Measurements from ENCODE around the gene LRMDA. TPM values are rescaled to one million over a fixed set of nuclear protein-coding genes. Genes with fewer than 3 reads are reported as not detected.

The LRMDA gene
- total and polyA plus RNA-seq, 7 donors: 1.0 to 5.7 (median 2.5) TPM

- no peak overlapping the region for H3K4me3 ChIP-seq
- H3K27me3 ChIP-seq (ENCODE audit: insufficient read depth in 3 of 3, low read length in 2 of 3): peaks cover 0 to 3% (median 1%) of the 10 kb centered on the region in 3 donors
- DNase-seq (no peak), ATAC-seq (no peak)
- no peaks in the 10 kb centered on the region for H3K4me1 ChIP-seq
- no peaks in the 10 kb centered on the region for H3K9me3 ChIP-seq
- no peak for TF ChIP-seq CTCF (IDR thresholded peaks at IDR 0.05)
- intact Hi-C loops (cut with DNase I): no loop called here
- H3K36me3 ChIP-seq (ENCODE audit: insufficient read depth in 1 of 2, low read depth in 1 of 2): no peaks in the 10 kb centered on the region
- 75 to 95% (median 86%) methylated on average over 1 of the region's 1 CpG for WGBS, 3 donors
- H3K27ac ChIP-seq: no peak overlapping the region
Observed at GRCh38 chr10:75540357-75540966, 109.0 kb downstream of the LRMDA start.

GRCh38 chr10:75540981-75541380 lies 109.6 kb downstream of the LRMDA start:
- 65 to 69% (median 65%) methylated on average over 4 of the region's 4 CpGs for WGBS, 3 donors

GRCh38 chr10:75541411-75541810 lies 110.0 kb downstream of the LRMDA start:
- H3K27ac ChIP-seq: no peak overlapping the region
- H3K4me1 ChIP-seq: no peaks in the 10 kb centered on the region
- no peak for DNase-seq
- 82 to 90% (median 85%) methylated on average over 2 of the region's 2 CpGs for WGBS, 3 donors
- TF ChIP-seq CTCF (IDR thresholded peaks at IDR 0.05): no peak
- no peak overlapping the region for H3K4me3 ChIP-seq
- intact Hi-C loops (cut with DNase I): no loop called here
- peaks cover 0 to 3% (median 0%) of the 10 kb centered on the region in 3 donors for H3K27me3 ChIP-seq (ENCODE audit: insufficient read depth in 3 of 3, low read length in 2 of 3)
- no peaks in the 10 kb centered on the region for H3K9me3 ChIP-seq
- H3K36me3 ChIP-seq (ENCODE audit: insufficient read depth in 1 of 2, low read depth in 1 of 2): no peaks in the 10 kb centered on the region
- no peak for ATAC-seq

More at GRCh38 chr10:75540981-75541380, 109.6 kb downstream of the LRMDA start:
- Histone ChIP-seq H3K4me1 (no peaks in the 10 kb centered on the region), H3K27me3 (ENCODE audit: insufficient read depth in 3 of 3, low read length in 2 of 3) (peaks cover 0 to 3% (median under 1%) of the 10 kb centered on the region in 3 donors), H3K27ac (no peak overlapping the region), H3K36me3 (ENCODE audit: insufficient read depth in 1 of 2, low read depth in 1 of 2) (no peaks in the 10 kb centered on the region), H3K9me3 (no peaks in the 10 kb centered on the region), H3K4me3 (no peak overlapping the region)
- intact Hi-C loops (cut with DNase I): no loop called here
- no peak for TF ChIP-seq CTCF (IDR thresholded peaks at IDR 0.05)
- DNase-seq (no peak), ATAC-seq (no peak)

GRCh38 chr10:75542084-75542483 lies 110.7 kb downstream of the LRMDA start:
- Histone ChIP-seq H3K4me1 (no peaks in the 10 kb centered on the region), H3K27me3 (ENCODE audit: insufficient read depth in 3 of 3, low read length in 2 of 3) (peaks cover 0 to 3% (median 0%) of the 10 kb centered on the region in 3 donors), H3K4me3 (no peak overlapping the region), H3K27ac (no peak overlapping the region), H3K36me3 (ENCODE audit: insufficient read depth in 1 of 2, low read depth in 1 of 2) (no peaks in the 10 kb centered on the region), H3K9me3 (no peaks in the 10 kb centered on the region)
- WGBS, 3 donors: 67 to 77% (median 75%) methylated on average over 2 of the region's 2 CpGs
- no peak for TF ChIP-seq CTCF (IDR thresholded peaks at IDR 0.05)
- no peak for DNase-seq
- intact Hi-C loops (cut with DNase I): no loop called here
- ATAC-seq: no peak

- no peaks in the 10 kb centered on the region for H3K36me3 ChIP-seq (ENCODE audit: insufficient read depth in 1 of 2, low read depth in 1 of 2)
- ATAC-seq (peak; percentile 28 to 73 (median 70)), DNase-seq (peak; percentile 69)
- 25 to 45% (median 37%) methylated on average over 7 of the region's 7 CpGs for WGBS, 3 donors
- no peak overlapping the region for H3K27ac ChIP-seq
- H3K9me3 ChIP-seq: no peaks in the 10 kb centered on the region
- TF ChIP-seq CTCF (IDR thresholded peaks at IDR 0.05): no peak
- H3K4me3 ChIP-seq: no peak overlapping the region
- H3K4me1 ChIP-seq: no peaks in the 10 kb centered on the region
- peaks cover 0 to 3% (median 0%) of the 10 kb centered on the region in 3 donors for H3K27me3 ChIP-seq (ENCODE audit: insufficient read depth in 3 of 3, low read length in 2 of 3)
- intact Hi-C loops (cut with DNase I): no loop called here
Observed at GRCh38 chr10:75542906-75543305, 111.5 kb downstream of the LRMDA start.
